H9 (cell line): ENCODE measurements around the gene PRUNE1. TPM values are rescaled to one million over a fixed set of nuclear protein-coding genes. Genes with fewer than 3 reads are reported as not detected.

ENCODE experiments used
- DNase-seq: peaks from one replicate; pipeline ENCODE4 v3.0.0-alpha.2; 2017
- H2AFZ ChIP-seq: one replicate; pipeline ENCODE4 v1.6.1; 2013; ENCODE audit warnings: mild to moderate bottlenecking, low read length, control low read depth, moderate library complexity
- H2AK5ac ChIP-seq: 2 replicates; pipeline ENCODE4 v1.6.1; 2013; ENCODE audit warnings: low read length, control low read depth, mixed read lengths; ENCODE audit not compliant: insufficient read length
- H2BK120ac ChIP-seq: one replicate; pipeline ENCODE4 v1.6.1; 2013; ENCODE audit warnings: low read depth, mild to moderate bottlenecking, low read length, control low read depth, inconsistent platforms; ENCODE audit not compliant: poor library complexity, severe bottlenecking
- H2BK12ac ChIP-seq: 2 replicates; pipeline ENCODE4 v1.6.1; 2013; ENCODE audit warnings: low read length, control low read depth, mixed read lengths, low read depth; ENCODE audit not compliant: insufficient read length
- H2BK15ac ChIP-seq: 2 replicates; pipeline ENCODE4 v1.6.1; 2013; ENCODE audit warnings: low read depth, low read length, control low read depth
- H2BK20ac ChIP-seq: one replicate; pipeline ENCODE4 v1.6.1; 2013; ENCODE audit warnings: low read depth, mild to moderate bottlenecking, low read length, control low read depth, inconsistent platforms; ENCODE audit not compliant: poor library complexity, severe bottlenecking
- H2BK5ac ChIP-seq: 2 replicates; pipeline ENCODE4 v1.6.1; 2013; ENCODE audit warnings: low read length, control low read depth, mixed read lengths; ENCODE audit not compliant: insufficient read length
- H3K14ac ChIP-seq: 2 replicates; pipeline ENCODE4 v1.6.1; 2013; ENCODE audit warnings: low read length, control low read depth; ENCODE audit not compliant: insufficient read depth
- H3K18ac ChIP-seq: 2 replicates; pipeline ENCODE4 v1.6.1; 2013; ENCODE audit warnings: low read depth, mild to moderate bottlenecking, mixed read lengths, low read length, control low read depth; ENCODE audit not compliant: insufficient read length
- H3K23ac ChIP-seq: 2 replicates; pipeline ENCODE4 v1.6.1; 2013; ENCODE audit warnings: low read length, control low read depth, mixed read lengths, low read depth; ENCODE audit not compliant: insufficient read length
- H3K23me2 ChIP-seq: 2 replicates; pipeline ENCODE4 v1.6.1; 2013; ENCODE audit warnings: low read depth, mild to moderate bottlenecking, mixed read lengths, low read length, control low read depth; ENCODE audit not compliant: insufficient read length, poor library complexity, severe bottlenecking
- H3K27ac ChIP-seq: 2 replicates; pipeline ENCODE4 v1.5.1; 2013; ENCODE audit warnings: low read length, control low read depth, mixed read lengths, low read depth; ENCODE audit not compliant: insufficient read length
- H3K27me3 ChIP-seq: 2 replicates; pipeline ENCODE4 v1.6.1; 2013; ENCODE audit warnings: low read length, control low read depth, inconsistent platforms; ENCODE audit not compliant: insufficient read depth
- H3K4ac ChIP-seq: 2 replicates; pipeline ENCODE4 v1.6.1; 2013; ENCODE audit warnings: low read depth, mild to moderate bottlenecking, control low read depth, inconsistent platforms, low read length, moderate library complexity
- H3K4me1 ChIP-seq: 2 replicates; pipeline ENCODE4 v1.6.1; 2013; ENCODE audit warnings: low read length, control low read depth, inconsistent platforms; ENCODE audit not compliant: insufficient read depth
- H3K4me2 ChIP-seq: 2 replicates; pipeline ENCODE4 v1.6.1; 2013; ENCODE audit warnings: low read length, control low read depth, mixed read lengths; ENCODE audit not compliant: insufficient read length, insufficient read depth
- H3K56ac ChIP-seq: 2 replicates; pipeline ENCODE4 v1.6.1; 2013; ENCODE audit warnings: low read depth, mild to moderate bottlenecking, mixed read lengths, low read length, control low read depth; ENCODE audit not compliant: insufficient read length
- H3K79me1 ChIP-seq: 2 replicates; pipeline ENCODE4 v1.6.1; 2013; ENCODE audit warnings: low read depth, mild to moderate bottlenecking, moderate library complexity, low read length, control low read depth, inconsistent platforms; ENCODE audit not compliant: insufficient read depth, poor library complexity, severe bottlenecking
- H3K79me2 ChIP-seq: 2 replicates; pipeline ENCODE4 v1.6.1; 2013; ENCODE audit warnings: low read length, control low read depth, inconsistent platforms; ENCODE audit not compliant: insufficient read depth
- H3K9ac ChIP-seq: 2 replicates; pipeline ENCODE4 v1.6.1; 2013; ENCODE audit warnings: low read length, control low read depth, mixed read lengths; ENCODE audit not compliant: insufficient read length; ENCODE audit errors: extremely low read depth
- H3K9me3 ChIP-seq: one replicate; pipeline ENCODE4 v1.6.1; 2013; ENCODE audit warnings: low read depth, low read length, inconsistent platforms; ENCODE audit not compliant: control insufficient read depth
- H3T11ph ChIP-seq: one replicate; pipeline ENCODE4 v1.6.1; 2013; ENCODE audit warnings: mild to moderate bottlenecking, low read length, control low read depth, inconsistent platforms
- H4K20me1 ChIP-seq: one replicate; pipeline ENCODE4 v1.6.1; 2013; ENCODE audit not compliant: control insufficient read depth, insufficient read length, insufficient read depth
- H4K5ac ChIP-seq: 2 replicates; pipeline ENCODE4 v1.6.1; 2013; ENCODE audit warnings: low read depth, mild to moderate bottlenecking, mixed read lengths, low read length, control low read depth; ENCODE audit not compliant: insufficient read length
- H4K8ac ChIP-seq: replicated peaks from 2 replicates; pipeline ENCODE4 v1.6.1; 2013; ENCODE audit warnings: low read length, control low read depth, mixed read lengths, low read depth; ENCODE audit not compliant: insufficient read length
- H4K91ac ChIP-seq: 2 replicates; pipeline ENCODE4 v1.6.1; 2013; ENCODE audit warnings: low read depth, mild to moderate bottlenecking, moderate library complexity, mixed read lengths, low read length, control low read depth; ENCODE audit not compliant: insufficient read length
- H3K27ac Mint-ChIP-seq, 3 experiments: 2 replicates in 2 of 3; 3 replicates in 1 of 3; pipeline ENCODE4 v1.8.0; 2020 to 2021; ENCODE audit warnings: mixed read lengths in 3 of 3, mild to moderate bottlenecking in 1 of 3, moderate library complexity in 1 of 3
- H3K27me3 Mint-ChIP-seq: 2 replicates; pipeline ENCODE4 v1.8.0; 2021; ENCODE audit warnings: low read depth, mild to moderate bottlenecking, moderate library complexity, mixed read lengths
- H3K36me3 Mint-ChIP-seq, 3 experiments: 2 replicates in 2 of 3; 3 replicates in 1 of 3; pipeline ENCODE4 v1.8.0; 2020 to 2021; ENCODE audit warnings: low read depth in 3 of 3, mixed read lengths in 3 of 3; ENCODE audit not compliant: insufficient read depth in 1 of 3
- H3K4me1 Mint-ChIP-seq, 2 experiments: 2 replicates each; pipeline ENCODE4 v1.8.0; 2020; ENCODE audit warnings: mixed read lengths in 2 of 2
- H3K4me3 Mint-ChIP-seq, 2 experiments: 2 replicates in 1 of 2; 3 replicates in 1 of 2; pipeline ENCODE4 v1.8.0; 2020 to 2021; ENCODE audit warnings: mild to moderate bottlenecking in 2 of 2, mixed read lengths in 2 of 2, moderate library complexity in 1 of 2
- H3K9me3 Mint-ChIP-seq, 2 experiments: 2 replicates in 1 of 2; 3 replicates in 1 of 2; pipeline ENCODE4 v1.8.0; 2020; ENCODE audit warnings: mild to moderate bottlenecking in 2 of 2, mixed read lengths in 2 of 2, moderate library complexity in 1 of 2
- WGBS: extraction: QIAGEN DNeasy Blood & Tissue Kit; methylation state at CpG from one replicate; pipeline ENCODE4 v1.1.7; 2013; ENCODE audit warnings: missing lambda C conversion rate, low lambda C conversion rate, mixed read lengths; ENCODE audit not compliant: insufficient read length; ENCODE audit errors: extremely low coverage; 5-methylcytosine and 5-hydroxymethylcytosine counted together
- total RNA-seq: library from RNA; stranded (reverse); gene quantifications from 2 replicates; pipeline ENCODE4 v1.2.1, GENCODE V29; 2021
- TF ChIP-seq, protein P1 (sequence below): fragments of 200-600 bp; sonication (generic); conservative IDR thresholded peaks from 3 replicates; pipeline ENCODE4 v1.8.0; 2021; ENCODE audit warnings: antibody characterized with exemption, mild to moderate bottlenecking

The PRUNE1 gene
- total RNA-seq, 1 experiment from 2014 or later, result 22.3 TPM

DNA sequence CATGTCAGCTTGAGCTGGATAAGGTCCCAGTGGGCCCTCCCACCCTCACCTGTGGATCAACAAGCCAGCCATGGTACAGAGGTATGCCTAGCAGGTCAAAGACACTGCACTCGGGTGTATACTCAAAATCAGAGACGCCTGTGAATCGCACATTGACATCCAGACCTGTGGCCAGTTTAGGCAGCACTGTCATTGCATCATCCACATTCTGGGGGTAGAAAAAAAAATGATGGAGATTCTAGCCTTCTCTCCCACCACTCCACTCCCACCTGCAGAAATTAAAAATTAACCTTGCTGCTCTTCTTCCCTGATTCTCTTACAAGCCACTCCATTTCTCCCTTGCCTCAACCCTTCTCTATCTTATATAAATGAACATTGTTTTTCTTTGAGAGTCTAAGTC, 7.8 kb upstream of the PRUNE1 start:
- no peak overlapping the region for H2BK15ac ChIP-seq
- H3K27ac ChIP-seq, result no peak overlapping the region

More for the DNA sequence above, 7.8 kb upstream of the PRUNE1 start:
- Mint-ChIP-seq H3K36me3 (peaks cover 0 to 10% (median 5%) of the 10 kb centered on the region in 3 experiments; a peak in 2 of 7 replicates), H3K27ac (no peak overlapping the region; a peak in 1 of 7 replicates), H3K9me3 (no peaks in the 10 kb centered on the region), H3K27me3 (no peaks in the 10 kb centered on the region; the same call in 1 of the 2 replicates), H3K4me3 (no peak overlapping the region), H3K4me1 (peaks cover 6 to 13% of the 10 kb centered on the region in 2 experiments)
- no peaks in the 10 kb centered on the region for H3K27me3 ChIP-seq
- no peak overlapping the region for H2AFZ ChIP-seq
- no peaks in the 10 kb centered on the region for H4K20me1 ChIP-seq
- no peak overlapping the region for H3K14ac ChIP-seq
- WGBS, result no CpG with 5 or more reads among the region's 3 CpGs
- H3K4me1 ChIP-seq, result peaks cover 3% of the 10 kb centered on the region; the same call in 1 of the 2 replicates
- no peaks in the 10 kb centered on the region for H3K23me2 ChIP-seq
- H3K79me1 ChIP-seq, result no peaks in the 10 kb centered on the region
- no peak overlapping the region for H2BK12ac ChIP-seq
- no peaks in the 10 kb centered on the region for H3K9me3 ChIP-seq
- H2AK5ac ChIP-seq, result no peak overlapping the region
- H3K23ac ChIP-seq, result no peak overlapping the region
- H3K56ac ChIP-seq, result no peak overlapping the region
- H2BK120ac ChIP-seq, result no peak overlapping the region
- H3K79me2 ChIP-seq, result no peaks in the 10 kb centered on the region
- no peak overlapping the region for H3K18ac ChIP-seq
- no peak overlapping the region for H3K9ac ChIP-seq
- H2BK5ac ChIP-seq, result no peak overlapping the region
- no peak overlapping the region for H3K4me2 ChIP-seq
- TF ChIP-seq, protein P1, sequence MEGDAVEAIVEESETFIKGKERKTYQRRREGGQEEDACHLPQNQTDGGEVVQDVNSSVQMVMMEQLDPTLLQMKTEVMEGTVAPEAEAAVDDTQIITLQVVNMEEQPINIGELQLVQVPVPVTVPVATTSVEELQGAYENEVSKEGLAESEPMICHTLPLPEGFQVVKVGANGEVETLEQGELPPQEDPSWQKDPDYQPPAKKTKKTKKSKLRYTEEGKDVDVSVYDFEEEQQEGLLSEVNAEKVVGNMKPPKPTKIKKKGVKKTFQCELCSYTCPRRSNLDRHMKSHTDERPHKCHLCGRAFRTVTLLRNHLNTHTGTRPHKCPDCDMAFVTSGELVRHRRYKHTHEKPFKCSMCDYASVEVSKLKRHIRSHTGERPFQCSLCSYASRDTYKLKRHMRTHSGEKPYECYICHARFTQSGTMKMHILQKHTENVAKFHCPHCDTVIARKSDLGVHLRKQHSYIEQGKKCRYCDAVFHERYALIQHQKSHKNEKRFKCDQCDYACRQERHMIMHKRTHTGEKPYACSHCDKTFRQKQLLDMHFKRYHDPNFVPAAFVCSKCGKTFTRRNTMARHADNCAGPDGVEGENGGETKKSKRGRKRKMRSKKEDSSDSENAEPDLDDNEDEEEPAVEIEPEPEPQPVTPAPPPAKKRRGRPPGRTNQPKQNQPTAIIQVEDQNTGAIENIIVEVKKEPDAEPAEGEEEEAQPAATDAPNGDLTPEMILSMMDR, result no peak
- H3T11ph ChIP-seq, result no peak overlapping the region
- no peak overlapping the region for H4K91ac ChIP-seq
- H4K5ac ChIP-seq, result no peak overlapping the region
- H3K4ac ChIP-seq, result no peak overlapping the region
- no peak for DNase-seq
- no peak overlapping the region for H2BK20ac ChIP-seq
- H4K8ac ChIP-seq, result no peak overlapping the region
